ENCODE measurements around the gene BEGAIN.
A peak's percentile ranks its signal among the peaks of the same experiment; 100 is the strongest.

BEGAIN gene

DNA sequence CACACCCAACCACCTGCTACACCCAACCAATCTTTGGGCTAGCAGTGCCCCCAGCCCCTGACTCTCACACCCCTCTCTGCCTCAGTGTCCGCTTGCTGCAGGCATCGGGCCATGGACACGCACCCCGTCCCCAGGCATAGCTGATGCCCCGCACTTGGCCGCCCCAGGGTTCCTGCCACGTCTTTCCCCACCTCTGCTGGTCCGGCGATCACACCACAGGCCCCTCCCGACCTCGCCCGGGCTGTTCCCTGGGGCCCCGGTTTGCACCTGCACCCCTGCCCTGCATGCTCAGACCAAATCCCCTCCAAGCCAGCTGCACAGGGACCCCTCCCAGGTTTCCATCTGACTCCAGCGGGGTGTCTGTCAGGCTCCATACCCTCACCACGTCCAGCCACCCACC is 38.3 kb downstream of the BEGAIN start:
- DNase-seq (ENCODE audit: low spot score), result no peak

DNA sequence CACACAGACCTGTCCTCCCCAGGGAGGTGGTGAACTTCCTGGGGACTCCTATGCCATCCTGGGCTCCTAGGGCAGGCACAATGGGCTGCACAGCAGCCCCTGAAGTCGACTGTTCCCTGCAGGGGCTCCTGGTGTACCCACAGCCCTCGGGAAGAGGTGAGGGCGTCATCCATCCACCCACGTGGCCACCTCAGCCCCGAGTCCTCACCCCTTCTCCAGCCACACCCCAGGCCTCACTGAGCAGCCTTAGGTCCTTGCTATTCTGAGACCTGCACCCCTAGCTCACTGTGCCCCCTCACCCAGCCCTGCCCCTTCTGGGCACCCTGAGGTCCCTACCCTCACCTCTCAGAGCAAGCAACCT is 38.9 kb downstream of the BEGAIN start:
- no peak for DNase-seq (ENCODE audit: low spot score)

DNA sequence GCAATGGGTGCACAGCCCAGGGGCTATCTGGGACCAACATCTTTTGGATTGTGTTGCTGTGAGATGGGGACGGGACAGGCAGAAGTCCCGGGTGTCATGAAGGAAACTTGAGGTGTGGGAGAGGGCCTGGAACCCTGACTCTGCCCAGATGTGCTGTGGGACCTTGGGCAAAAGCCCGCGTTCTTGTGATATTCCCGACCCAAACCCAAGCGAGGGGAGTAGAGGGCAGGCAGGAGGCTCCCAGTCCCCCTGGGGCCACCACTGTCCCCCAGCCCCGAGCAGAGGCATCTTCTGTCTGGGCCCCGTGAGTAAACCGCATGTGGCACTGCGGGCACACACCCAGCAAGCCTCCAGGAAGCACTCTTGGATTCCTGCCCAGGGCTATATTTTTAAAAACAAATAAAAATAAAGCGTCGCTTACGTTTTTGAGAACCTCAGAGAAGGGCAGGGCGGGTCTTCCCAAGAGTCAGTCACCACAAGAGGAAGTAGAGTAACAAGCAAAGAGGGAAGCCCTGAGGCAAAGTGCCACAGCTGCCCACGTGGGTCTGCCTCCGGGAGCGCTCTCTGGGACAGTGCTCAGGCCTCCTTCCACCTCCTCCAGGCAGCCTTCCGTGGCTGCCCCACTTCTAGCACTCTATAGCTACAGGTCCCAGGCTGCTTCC is 39.5 kb downstream of the BEGAIN start:
- peak; percentile 20 for DNase-seq (ENCODE audit: low spot score)

DNA sequence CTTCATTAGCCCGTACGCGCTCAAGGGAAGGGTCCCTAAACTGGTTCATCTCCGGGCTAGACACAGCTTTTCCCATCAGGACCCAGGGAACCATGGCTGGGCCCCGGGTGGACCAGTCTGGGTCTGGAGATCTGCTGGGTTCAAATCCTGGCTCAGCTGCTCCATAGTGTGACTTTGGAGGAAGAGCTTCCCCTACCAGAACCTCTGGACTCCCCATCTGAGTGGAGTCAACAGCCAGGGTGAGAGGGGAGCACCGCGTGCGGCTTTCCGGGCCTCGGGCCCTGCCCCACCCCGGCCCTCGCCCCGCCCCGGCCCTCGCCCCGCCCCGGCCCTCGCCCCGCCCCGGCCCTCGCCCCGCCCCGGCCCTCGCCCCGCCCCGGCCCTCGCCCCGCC is 41.2 kb downstream of the BEGAIN start:
- DNase-seq (ENCODE audit: low spot score), result no peak

DNA sequence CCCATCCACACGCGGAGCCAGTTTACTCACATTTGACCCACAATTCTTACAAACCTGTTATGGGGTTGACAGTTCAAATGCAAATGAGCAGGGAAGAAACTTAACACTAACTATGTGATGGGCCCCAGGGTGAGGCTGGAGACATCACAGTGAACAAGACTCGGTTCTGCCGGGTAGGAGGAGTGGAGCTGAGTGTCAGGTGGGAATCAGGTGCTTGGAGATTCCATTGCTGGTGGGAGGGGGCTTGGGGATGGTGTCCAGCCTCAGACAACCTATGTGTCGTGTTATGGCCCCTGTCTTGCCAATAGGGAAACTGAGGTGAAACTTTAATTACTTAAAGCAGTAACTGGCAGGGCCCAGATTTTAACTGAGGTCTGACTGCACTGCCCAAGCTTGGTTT is 41.9 kb downstream of the BEGAIN start:
- no peak for DNase-seq (ENCODE audit: low spot score)

DNA sequence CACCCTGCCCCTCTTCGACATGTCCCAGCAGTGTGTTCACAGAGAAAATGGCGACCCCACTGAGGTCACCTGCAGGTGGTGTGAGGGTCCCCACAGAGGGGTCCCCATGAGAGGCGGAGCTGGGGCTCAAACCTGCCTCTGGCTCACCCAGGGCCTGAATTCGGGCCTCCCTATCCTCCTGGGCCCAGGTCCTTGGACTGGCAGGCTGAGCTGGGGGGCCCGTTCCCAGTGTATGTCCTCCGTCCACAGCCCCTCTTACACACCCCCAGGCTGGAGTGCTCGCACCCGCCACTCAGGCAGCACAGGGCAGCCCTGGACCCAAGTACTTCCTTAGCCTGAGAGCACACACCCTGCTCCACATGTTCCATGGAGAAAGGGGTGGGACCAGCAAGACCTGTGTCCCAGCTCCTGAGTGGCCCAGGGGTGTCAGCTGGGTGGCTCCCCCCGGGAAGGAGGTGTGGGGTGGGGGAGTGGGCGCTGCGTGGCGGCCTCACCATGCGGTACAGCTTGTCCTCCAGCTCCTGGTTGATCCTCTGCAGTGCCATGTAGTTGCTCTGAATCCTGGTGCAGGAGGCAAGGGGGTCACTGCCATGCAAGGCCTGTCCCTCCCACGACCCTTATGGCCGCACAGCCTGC is 42.6 kb downstream of the BEGAIN start:
- DNase-seq (ENCODE audit: low spot score), result no peak

DNA sequence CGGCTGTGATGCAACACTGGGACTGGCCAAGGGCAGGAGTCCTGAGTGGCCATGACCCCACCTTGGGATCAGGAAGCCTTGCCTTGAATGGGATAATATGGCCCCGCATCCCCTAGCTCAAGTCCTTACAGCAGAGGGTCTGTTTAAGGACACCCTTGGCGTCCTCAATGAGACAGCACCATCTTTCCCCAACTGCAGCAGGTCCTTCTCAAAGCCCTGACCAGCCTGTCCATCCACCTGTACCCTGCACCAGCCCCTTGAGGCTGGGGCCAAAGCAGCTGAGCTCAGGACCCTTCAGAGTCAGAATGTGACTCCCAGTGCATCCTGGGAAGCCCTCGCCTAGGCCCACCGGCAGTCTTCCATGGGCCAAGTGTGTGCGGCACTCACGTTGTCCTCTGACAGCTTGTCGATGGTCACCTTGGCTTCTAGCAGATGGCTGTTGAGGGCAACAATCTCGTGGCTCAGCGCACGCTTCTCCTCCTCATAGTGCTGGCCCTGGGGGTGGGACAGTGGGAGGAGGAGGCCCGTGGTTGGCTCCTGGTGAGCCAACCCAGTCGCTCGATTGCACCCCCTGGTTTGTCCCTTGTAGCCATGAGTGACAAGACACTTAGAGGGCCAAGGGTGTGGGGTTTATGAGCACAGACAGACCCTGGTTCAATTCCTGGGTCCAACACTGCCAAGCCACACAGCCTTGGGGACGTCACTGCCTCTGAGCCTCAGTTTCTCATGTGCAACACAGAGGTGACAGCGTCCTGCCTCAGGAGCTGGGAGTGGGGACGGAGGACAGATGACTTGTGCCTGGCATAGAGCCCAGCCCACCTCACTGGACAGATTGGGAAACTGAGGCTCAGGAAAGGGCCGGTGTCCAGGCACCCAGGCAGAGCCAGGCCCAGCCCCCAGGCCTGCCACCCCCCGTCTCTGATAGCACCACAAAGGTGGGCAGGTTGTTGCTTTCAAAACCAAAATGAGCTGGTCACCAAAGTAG is 43.5 kb downstream of the BEGAIN start:
- DNase-seq (ENCODE audit: low spot score), result no peak

DNA sequence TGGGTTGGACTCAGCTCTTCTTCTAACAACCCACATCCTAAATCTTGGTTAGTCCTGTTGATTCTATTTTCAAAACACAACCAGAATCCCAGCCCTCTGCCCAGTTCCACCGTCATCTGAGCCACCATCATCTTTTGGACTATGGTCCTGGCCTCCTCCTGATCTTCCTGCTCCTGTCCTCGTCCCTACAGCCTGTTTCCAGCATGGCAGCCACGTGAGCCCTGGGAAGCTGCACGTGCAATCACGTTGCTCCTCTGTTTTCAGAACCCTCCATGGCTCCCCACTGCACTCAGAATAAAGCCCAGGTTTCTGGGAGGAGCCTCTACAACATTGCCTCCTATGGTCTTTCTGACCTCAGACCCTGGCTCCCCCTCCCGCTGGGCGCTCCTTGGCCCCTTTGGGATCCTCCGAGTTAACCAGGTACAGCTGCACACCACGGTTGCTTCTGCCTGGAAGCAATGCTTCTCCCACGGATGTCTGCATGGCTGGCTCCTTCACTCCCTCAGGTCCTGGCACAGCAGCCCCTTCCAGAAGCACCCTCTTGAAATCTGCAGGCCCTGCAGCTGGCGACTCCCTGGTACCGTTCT is 44.5 kb downstream of the BEGAIN start:
- no peak for DNase-seq (ENCODE audit: low spot score)

DNA sequence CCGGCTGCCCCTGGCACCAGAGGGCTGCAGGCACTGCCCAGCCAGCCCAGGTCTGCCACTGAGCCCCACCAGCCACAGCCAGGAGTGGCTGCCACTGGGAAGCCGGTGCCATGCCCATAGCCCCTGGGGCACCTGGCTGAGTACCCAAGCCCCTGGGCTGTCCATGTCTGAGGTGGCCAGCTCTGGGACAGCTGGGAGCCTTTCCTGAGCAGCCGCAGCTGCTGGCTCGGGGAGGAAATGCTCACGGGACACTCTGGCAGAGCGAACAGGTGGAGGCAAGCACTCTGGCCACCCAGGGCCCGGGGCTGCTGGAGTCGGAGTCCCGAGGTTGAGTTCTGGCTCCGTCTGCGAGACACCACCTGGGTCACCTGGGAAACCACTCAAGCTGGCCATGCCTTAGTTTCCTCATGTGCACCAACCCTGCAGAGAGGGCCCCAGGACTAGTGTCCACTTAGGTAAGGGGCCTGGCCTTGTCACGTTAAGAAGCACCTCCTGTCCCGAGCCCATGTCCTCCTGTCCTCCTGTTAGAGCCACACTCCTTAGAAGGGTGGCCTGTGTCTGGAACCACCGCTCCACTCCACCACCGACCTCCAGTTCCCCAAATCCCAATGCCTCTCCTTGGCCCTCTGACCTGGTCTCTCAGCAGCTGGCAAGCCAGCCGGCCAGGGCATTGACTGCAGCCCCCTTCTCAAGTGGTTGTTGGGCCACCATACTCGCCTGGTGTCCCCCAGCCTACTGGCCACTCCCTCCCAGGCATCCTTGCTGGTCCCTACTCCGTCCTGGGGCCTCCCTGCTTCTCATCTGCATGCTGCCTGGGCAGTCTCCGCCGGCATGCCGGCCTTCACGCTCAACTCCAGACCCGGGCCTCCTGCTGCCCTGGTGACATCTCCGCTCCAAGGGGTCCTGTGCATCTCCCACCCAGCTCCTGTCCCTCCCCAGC is 45.3 kb downstream of the BEGAIN start:
- no peak for DNase-seq (ENCODE audit: low spot score)

DNA sequence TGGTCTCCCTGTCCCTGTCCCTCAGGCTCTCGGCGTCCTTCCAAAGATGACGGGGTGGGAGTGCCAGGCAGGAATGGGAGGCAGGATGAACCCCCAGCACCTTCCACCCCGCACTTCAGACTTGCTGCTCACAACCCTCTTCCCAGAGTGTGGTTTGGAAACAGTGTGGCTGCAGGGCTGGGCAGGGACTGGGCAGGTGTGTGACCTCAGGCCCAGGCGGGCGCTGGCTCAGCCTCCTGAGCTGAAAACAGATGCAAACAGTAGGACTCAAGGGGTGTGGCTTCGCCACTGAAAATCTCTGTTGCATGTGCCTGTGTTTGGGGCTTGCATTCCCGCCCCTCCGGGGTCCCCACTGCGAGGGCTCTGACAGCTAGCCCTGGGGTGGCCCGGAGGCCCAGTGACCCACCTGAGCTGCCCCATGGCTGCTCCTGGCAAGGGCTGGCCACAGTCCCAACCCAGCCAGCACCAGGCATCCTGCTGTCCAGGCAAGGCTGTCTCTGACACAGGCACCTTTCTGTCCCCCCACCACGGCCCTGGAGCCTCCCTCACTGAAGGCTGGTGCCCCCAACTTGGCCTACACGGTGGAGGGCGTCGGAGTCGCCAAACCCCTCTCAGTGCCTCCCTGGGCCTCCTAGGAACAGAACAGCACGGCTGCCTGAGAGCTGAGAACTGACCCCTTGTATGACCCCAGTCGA is 46.1 kb downstream of the BEGAIN start:
- no peak for DNase-seq (ENCODE audit: low spot score)

DNA sequence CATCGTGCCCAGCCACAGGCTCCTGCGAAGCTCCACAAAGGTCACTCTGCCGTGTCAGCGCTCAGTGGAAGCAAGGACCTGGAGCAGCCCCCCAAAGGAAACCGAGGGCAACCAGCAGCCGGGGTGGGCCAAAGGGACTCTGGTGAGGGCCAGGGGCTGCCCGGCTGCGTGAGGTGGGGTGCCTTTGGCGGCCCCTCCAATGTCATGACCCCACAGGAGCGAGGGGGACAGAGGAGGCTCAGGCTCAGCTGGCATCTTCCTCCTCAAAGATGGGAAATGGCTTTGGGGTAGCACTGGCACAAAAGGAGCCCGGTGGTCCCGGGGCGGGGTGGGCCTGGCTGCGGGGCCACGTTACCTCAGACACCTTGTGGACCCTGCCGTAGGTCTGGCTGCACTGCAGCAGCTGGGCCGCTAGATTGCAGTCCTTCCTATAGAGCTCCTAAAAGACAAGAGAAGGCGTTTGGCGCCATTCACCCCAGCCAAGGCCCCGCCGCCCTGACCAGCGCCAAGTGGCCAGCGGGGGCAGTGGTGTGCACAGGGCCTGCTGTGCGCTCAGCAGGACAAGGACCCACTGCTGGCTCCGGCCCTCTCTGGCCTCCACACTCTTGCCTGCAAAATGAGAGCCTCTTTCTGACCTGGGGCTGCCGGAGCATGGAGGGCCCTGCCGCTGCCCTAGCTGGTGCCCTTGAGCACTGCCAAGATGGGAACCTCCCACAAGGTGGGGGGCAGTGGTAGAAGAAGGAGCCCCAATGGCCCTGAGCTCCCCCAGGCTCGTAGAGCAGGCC is 46.9 kb downstream of the BEGAIN start:
- no peak for DNase-seq (ENCODE audit: low spot score)

DNA sequence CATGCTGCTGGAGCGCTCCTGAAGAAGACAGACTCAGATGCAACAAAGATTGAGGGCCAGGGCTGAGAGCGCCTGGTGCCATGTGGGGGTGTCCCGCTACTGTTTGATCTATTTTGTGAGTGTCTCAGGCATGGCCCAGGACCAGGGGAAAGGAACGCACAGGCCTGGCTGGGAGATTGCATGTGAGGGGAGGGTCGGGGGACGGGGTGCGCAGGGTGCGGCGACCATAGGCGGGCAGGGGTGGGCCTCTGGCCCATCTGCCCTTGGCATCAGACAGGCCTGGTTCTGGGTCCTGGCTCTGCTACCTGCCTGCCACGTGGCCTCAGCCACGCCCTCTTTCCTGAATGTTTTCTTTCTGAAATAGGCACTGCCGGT is 47.5 kb downstream of the BEGAIN start:
- no peak for DNase-seq (ENCODE audit: low spot score)

DNA sequence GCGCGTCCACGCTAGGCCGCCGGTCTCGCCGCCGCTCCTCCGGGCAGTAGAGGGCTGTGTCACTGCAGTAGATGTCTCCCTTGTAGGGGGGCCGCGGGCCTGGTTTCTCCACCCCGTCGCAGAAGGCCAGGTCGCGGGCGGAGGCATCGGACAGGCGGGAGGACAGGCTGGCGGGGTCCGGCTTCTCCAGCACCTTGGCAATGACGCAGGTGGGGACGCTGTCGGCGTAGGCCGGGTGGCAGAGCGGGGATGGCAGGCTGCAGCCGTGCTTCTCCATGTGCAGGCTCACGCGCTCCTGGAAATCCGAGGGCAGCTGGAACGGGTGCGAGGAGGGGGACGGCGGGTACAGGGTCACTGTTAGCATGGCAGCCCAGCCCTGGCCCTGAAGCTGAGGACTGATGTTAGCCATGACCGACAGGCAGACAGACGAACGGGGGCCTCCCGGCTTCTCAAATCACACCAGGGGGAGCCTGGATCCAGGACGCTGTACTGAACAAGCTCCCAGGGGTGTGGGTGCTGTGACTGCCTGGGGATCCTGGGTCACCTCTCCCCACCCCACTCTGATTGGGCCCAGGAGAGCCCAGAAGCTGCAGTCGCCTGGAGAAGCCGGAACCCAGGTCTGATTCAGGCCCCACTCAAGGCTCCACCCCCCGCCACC is 48.1 kb downstream of the BEGAIN start:
- no peak for DNase-seq (ENCODE audit: low spot score)

DNA sequence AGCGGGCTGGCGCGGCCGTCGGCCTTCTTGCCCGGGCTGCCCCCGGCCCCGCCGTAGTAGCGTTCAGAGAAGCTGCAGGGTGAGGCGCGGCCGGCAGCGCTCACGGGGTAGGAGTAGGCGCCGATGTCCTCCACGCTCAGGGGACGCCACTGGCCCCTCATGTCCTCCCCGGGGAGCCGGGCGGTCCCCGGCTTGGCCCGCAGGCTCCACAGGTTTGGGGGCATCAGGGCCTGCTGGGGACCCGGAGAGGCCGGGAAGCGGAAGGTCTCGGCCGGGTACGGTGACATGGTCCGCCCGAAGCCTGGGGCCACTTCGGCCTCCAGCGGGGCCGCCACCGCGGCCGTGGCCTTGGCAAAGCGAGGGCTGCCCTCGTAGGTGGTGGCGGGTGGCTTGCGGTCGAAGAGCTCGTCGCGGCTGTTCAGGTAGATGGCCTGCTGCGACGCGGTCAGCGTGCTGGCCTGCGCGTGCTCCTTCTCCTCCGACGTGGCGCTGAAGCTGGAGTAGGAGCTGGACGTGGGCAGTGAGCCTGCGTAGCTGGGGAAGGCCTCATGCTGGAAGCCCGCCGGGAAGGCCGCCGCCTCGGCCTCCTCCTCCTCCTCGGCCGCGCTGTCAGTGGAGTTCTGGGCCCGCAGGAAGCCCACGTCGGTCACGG is 48.7 kb downstream of the BEGAIN start:
- no peak for DNase-seq (ENCODE audit: low spot score)

DNA sequence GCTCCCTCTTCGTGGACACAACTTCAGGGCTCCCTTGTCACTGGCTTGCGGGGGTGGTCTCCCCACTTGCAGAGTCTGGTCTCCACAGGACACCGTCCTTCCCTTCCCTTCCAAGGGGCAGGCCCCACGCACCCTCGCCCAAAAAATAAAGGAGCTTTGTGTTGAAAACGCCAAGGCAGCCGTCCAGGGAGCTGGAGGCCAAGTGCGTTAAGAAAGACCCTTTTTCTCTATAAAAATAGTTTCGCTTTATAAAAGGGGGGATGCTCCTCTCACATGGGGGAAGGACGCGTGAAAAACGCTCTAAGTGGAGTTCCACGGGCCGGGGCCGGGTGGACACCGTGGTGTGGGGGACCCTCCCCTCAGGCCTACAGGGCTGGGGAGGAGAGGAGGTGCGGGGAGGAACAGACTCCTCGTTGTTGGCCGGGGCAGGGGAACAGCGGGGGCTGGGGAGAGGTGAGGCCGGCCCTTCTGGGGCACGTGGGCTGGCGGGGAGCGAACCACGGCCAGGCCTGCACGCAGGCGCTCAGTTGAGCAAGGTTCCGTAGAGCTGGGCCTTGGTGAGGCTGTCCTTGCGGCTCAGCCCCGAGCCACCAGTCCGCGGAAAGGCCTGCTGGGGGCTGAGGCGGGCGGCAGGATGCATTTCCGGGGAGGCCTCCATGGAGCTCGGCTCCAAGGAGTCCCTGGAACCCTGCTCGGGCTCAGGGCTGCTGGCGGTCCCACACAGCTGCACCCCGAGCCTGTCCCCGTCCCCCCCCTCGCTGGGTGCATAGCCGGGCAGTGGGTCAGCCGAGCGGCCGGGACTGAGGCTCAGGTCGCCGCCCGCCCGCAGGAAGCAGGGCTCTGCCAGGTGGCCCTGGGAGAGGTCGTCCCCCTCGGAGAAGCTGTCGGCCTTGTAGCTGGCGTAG is 49.5 kb downstream of the BEGAIN start:
- DNase-seq (ENCODE audit: low spot score), result no peak

DNA sequence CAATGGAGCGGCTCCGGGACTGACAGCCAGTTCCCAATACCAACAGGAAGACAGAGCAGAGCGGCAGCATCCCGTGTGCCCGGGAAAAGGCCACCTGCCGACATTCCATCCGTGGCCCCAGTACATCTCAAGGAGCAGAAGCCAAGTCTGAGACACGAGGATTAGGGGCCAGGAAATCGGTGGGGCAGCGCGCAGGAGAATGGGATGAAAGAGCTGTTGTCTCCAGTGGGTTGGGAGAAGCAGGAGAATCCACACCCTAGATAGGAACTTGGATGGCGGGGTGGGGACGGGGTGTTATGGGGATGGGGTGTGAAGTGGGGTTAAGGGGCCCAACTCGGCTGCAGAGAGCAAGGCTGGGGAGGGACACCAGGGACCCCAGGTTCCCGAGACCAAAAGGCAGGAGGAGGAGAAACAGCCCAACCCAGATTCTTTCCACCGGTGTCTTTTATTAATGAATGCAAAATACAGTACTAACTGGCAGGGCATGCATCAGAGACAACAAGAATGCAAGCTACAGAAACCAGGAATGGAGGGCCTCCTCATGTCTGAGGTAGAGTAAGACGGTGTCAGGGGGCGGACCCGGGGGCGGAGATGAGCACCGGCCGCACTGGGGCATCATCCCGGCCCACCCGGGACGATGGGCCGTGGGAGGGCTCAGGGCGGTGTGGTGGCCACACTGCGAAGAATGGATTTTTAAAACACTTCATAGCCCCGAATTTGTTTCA is 50.3 kb downstream of the BEGAIN start:
- no peak for DNase-seq (ENCODE audit: low spot score)

DNA sequence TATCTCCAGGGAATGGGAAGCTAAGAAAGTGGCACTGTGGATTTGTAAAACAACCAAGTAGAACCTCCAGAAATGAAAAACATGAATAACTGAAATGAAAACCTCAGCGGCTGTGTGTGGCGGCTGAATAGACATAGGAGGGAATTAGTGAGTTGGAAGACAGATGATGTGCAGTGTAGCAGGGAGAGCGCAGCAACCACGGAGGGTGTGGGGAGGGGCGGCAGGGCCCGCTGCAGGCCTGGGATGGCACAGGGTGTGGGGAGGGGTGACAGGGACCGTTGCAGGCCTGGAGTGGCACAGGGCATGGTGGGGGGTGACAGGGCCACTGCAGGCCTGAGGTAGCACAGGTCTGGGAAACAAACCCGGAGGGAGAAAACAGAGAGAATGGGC is 51.1 kb downstream of the BEGAIN start:
- no peak for DNase-seq (ENCODE audit: low spot score)

Measured in CD4-positive, alpha-beta T cell treated with Interleukin-2 at 100 ng/mL for 4 hours (primary cell).